ENCODE data around the gene ZNF646. TPM values are rescaled to one million over a fixed set of nuclear protein-coding genes. Genes with fewer than 3 reads are reported as not detected.

Gene ZNF646
- total RNA-seq, 4 donors from 2014 or later: 13.3 to 20.1 (median 17.7) TPM

Other genes with a start within 250 kb of the ZNF646 start
- gene BCL7C, start 180.3 kb upstream of the ZNF646 start, total RNA-seq: 10 to 100 TPM; 43.6 to 67.6 (median 47.9) TPM
- gene CTF1, start 177.8 kb upstream of the ZNF646 start, total RNA-seq: 1 to 10 TPM; 2.6 to 7.5 (median 5.6) TPM
- gene FBXL19, start 150.8 kb upstream of the ZNF646 start, total RNA-seq: 10 to 100 TPM; 11.7 to 24.0 (median 14.4) TPM
- gene ORAI3, start 125.4 kb upstream of the ZNF646 start, total RNA-seq: 10 to 100 TPM; 32.9 to 49.5 (median 40.2) TPM
- 10 to 100 TPM in 2 of 4 donors, 1 to 10 TPM in 2; 7.7 to 11.4 (median 9.2) TPM for gene SETD1A, start 116.7 kb upstream of the ZNF646 start, total RNA-seq
- 10 to 100 TPM in 2 of 4 donors, 1 to 10 TPM in 2; 4.0 to 13.8 (median 10.9) TPM for gene HSD3B7, start 89.2 kb upstream of the ZNF646 start, total RNA-seq
- under 1 TPM in 2 of 4 donors, not detected in 2; 0.34 to 0.40 TPM for gene STX1B, start 63.8 kb upstream of the ZNF646 start, total RNA-seq
- 10 to 100 TPM; 26.8 to 47.6 (median 39.9) TPM for gene STX4, start 40.9 kb upstream of the ZNF646 start, total RNA-seq
- gene ZNF668, start 182 bp upstream of the ZNF646 start, total RNA-seq: 10 to 100 TPM in 3 of 4 donors, 1 to 10 TPM in 1; 9.0 to 15.2 (median 11.9) TPM
- gene PRSS53, start 14.5 kb downstream of the ZNF646 start, total RNA-seq: 1 to 10 TPM in 3 of 4 donors, under 1 TPM in 1; 0.93 to 1.9 (median 1.6) TPM
- gene VKORC1, start 20.4 kb downstream of the ZNF646 start, total RNA-seq: 100 to 1,000 TPM in 2 of 4 donors, 10 to 100 TPM in 2; 58.7 to 145 (median 104) TPM
- gene BCKDK, start 34.0 kb downstream of the ZNF646 start, total RNA-seq: 10 to 100 TPM; 30.1 to 52.0 (median 40.5) TPM
- gene KAT8, start 43.2 kb downstream of the ZNF646 start, total RNA-seq: 100 to 1,000 TPM in 3 of 4 donors, 10 to 100 TPM in 1; 90.0 to 121 (median 113) TPM
- gene PRSS8, start 61.3 kb downstream of the ZNF646 start, total RNA-seq: 10 to 100 TPM; 42.1 to 89.9 (median 72.8) TPM
- 1 to 10 TPM; 1.4 to 6.6 (median 3.0) TPM for gene PRSS36, start 75.6 kb downstream of the ZNF646 start, total RNA-seq
- 10 to 100 TPM; 41.7 to 88.5 (median 70.5) TPM for gene FUS, start 105.7 kb downstream of the ZNF646 start, total RNA-seq
- 10 to 100 TPM in 2 of 4 donors, 1 to 10 TPM in 2; 4.8 to 21.4 (median 12.4) TPM for gene PYCARD, start 128.3 kb downstream of the ZNF646 start, total RNA-seq
- gene TRIM72, start 139.7 kb downstream of the ZNF646 start, total RNA-seq: under 1 TPM in 2 of 4 donors, not detected in 2; under 0.01 to 0.11 TPM
- gene PYDC1, start 142.7 kb downstream of the ZNF646 start, total RNA-seq: not detected
- gene ITGAM, start 185.6 kb downstream of the ZNF646 start, total RNA-seq: 1 to 10 TPM; 2.8 to 5.0 (median 4.0) TPM

Measured in thyroid gland (tissue), 4 donors.